G401 (cell line): ENCODE data around the gene AQP6. TPM values are rescaled to one million over a fixed set of nuclear protein-coding genes. Genes with fewer than 3 reads are reported as not detected.
A peak's percentile ranks its signal among the peaks of the same experiment; 100 is the strongest.

Experiments used
- DNase-seq: peaks from one replicate; pipeline ENCODE4 v3.0.0-alpha.2; 2015; ENCODE audit warnings: low spot score
- in situ Hi-C: cut with HindIII; loops from 2 replicates; pipeline ENCODE4 v1.10.0; 2016; ENCODE audit warnings: low sequenced_read_pairs, mixed read lengths
- total RNA-seq: library from RNA; depleted of rRNA; stranded (reverse); fragments of >200 nt; shearing (Covaris generic); gene quantifications from 2 replicates; pipeline ENCODE4 v1.2.3, GENCODE V29; 2014; rRNA removed

The AQP6 gene
- total RNA-seq, 1 experiment from 2014 or later = 1.6 TPM

- no peak for DNase-seq
- in situ Hi-C loops = no loop called here
Observed at GRCh38 chr12:50017641-50018040, 44.9 kb downstream of the AQP6 start.

GRCh38 chr12:50018154-50018553 lies 45.4 kb downstream of the AQP6 start:
- no peak for DNase-seq
- in situ Hi-C loops = no loop called here

- in situ Hi-C loops = no loop called here
- no peak for DNase-seq
Observed at GRCh38 chr12:50018968-50019367, 46.2 kb downstream of the AQP6 start.

- DNase-seq = no peak
- in situ Hi-C loops = no loop called here
Observed at GRCh38 chr12:50019524-50019923, 46.8 kb downstream of the AQP6 start.

GRCh38 chr12:50021031-50021430 lies 48.3 kb downstream of the AQP6 start:
- in situ Hi-C loops = no loop called here
- DNase-seq = no peak

- DNase-seq = no peak
- in situ Hi-C loops = no loop called here
Observed at GRCh38 chr12:50022903-50023302, 50.2 kb downstream of the AQP6 start.

DNA sequence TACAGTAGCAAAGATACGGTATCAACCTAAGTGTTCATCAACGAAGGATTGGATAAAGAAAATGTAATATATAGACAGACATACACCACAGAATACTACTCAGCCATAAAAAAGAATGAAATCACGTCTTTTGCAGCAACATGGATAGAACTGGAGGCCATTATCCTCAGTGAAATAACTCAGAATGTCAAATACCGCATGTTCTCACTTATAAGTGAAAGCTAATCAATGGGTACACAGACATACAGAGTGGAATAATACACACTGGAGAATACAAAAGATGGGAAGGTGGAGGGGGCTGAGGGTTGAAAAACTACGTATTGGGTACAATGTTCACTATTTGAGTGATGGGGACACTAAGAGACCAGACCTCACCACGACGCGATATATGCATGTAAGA lies 51.5 kb downstream of the AQP6 start:
- DNase-seq = no peak
- in situ Hi-C loops = no loop called here

GRCh38 chr12:50024805-50025186 lies 52.0 kb downstream of the AQP6 start:
- no peak for DNase-seq

GRCh38 chr12:50025187-50026059 lies 52.7 kb downstream of the AQP6 start, which contains the start of gene RACGAP1:
Gene RACGAP1, minus strand, starts transcription at chr12:50025494. Its CDS starts 8,779 bp downstream, at chr12:50016715.
- peak; percentile 98 for DNase-seq
- in situ Hi-C loops = no loop called here

More at GRCh38 chr12:50024805-50025186, 52.0 kb downstream of the AQP6 start:
- in situ Hi-C loops = no loop called here

DNA sequence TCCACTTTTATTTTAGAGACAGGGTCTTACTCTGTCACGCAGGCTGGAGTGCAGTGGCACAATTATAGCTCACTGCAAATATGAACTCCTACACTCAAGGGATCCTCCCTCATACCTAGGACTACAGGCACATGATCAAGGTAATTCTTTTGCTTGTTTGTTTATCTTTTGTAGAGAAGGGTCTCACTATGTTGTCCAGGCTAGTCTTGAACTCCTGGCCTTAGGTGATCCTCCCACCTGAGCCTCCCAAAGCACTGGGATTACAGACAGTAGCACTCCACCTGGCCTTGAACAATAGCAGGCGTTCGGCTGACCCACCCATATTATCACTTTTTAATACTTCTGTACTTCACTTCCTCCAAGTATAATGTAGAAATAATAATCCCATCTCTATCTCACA lies 53.9 kb downstream of the AQP6 start:
- DNase-seq = no peak
- in situ Hi-C loops = no loop called here

Other genes with a start within 250 kb of the AQP6 start
- 235 and 267 TPM in 2 replicates for gene TMBIM6, start 231.4 kb upstream of the AQP6 start, total RNA-seq
- 11.4 and 17.0 TPM in 2 replicates for gene NCKAP5L, start 144.5 kb upstream of the AQP6 start, total RNA-seq
- gene BCDIN3D, start 129.8 kb upstream of the AQP6 start, total RNA-seq = 1.9 and 2.8 TPM in 2 replicates
- gene FAIM2, start 69.0 kb upstream of the AQP6 start, total RNA-seq = not detected in 2 replicates
- not detected in 2 replicates for gene AQP2, start 22.2 kb upstream of the AQP6 start, total RNA-seq
- gene AQP5, start 11.1 kb upstream of the AQP6 start, total RNA-seq = not detected in 2 replicates
- gene RACGAP1, start 52.5 kb downstream of the AQP6 start, total RNA-seq = 115 and 125 TPM in 2 replicates
- 9.2 and 13.1 TPM in 2 replicates for gene ASIC1, start 84.6 kb downstream of the AQP6 start, total RNA-seq
- gene SMARCD1, start 112.4 kb downstream of the AQP6 start, total RNA-seq = 39.1 and 68.1 TPM in 2 replicates
- gene GPD1, start 131.1 kb downstream of the AQP6 start, total RNA-seq = not detected in 2 replicates
- gene COX14, start 139.3 kb downstream of the AQP6 start, total RNA-seq = 59.1 and 93.0 TPM in 2 replicates
- gene CERS5, start 194.4 kb downstream of the AQP6 start, total RNA-seq = 51.0 and 56.0 TPM in 2 replicates